Gastrocnemius medialis (tissue), 4 donors: ENCODE data around the gene BRAT1. TPM values are rescaled to one million over a fixed set of nuclear protein-coding genes. Genes with fewer than 3 reads are reported as not detected.

Experiments used
- ATAC-seq, 2 donors: fragments of 150-250 bp; one replicate each; pipeline ENCODE4 v1.9.1; 2016
- DNase-seq, 2 donors: peaks; one replicate each; pipeline ENCODE4 v3.0.0-alpha.2; 2019
- H3K27ac ChIP-seq, 4 donors: fragments of 200-600 bp; sonication (generic); 1 replicate in 1 of 4; 2 replicates in 3 of 4; pipeline ENCODE4 v1.5.1; 2016 to 2018; ENCODE audit warnings: mild to moderate bottlenecking in 2 of 4, moderate library complexity in 1 of 4
- H3K27me3 ChIP-seq, 3 donors: fragments of 200-600 bp; sonication (generic) in 2 of 3; 1 replicate in 1 of 3; 2 replicates in 2 of 3; pipeline versions ENCODE4 v1.5.1 to v1.6.0; 2016 to 2019; ENCODE audit warnings: mild to moderate bottlenecking in 1 of 3, moderate library complexity in 1 of 3
- H3K36me3 ChIP-seq, 2 donors: fragments of 200-600 bp; sonication (generic) in 1 of 2; one replicate each; pipeline ENCODE4 v1.5.1; 2017 to 2018
- H3K4me1 ChIP-seq, 2 donors: fragments of 200-600 bp; sonication (generic) in 1 of 2; one replicate each; pipeline ENCODE4 v1.5.1; 2016 to 2017; ENCODE audit warnings: mild to moderate bottlenecking in 2 of 2
- H3K4me3 ChIP-seq, 4 donors: fragments of 200-600 bp; sonication (generic) in 3 of 4; 1 replicate in 1 of 4; 2 replicates in 3 of 4; pipeline ENCODE4 v1.5.1; 2016 to 2019; ENCODE audit warnings: mild to moderate bottlenecking in 2 of 4
- H3K9me3 ChIP-seq, 3 donors: fragments of 200-600 bp; sonication (generic) in 2 of 3; 1 replicate in 1 of 3; 2 replicates in 2 of 3; pipeline ENCODE4 v1.5.1; 2016 to 2019
- CTCF ChIP-seq, 5 experiments: fragments of 450-650 bp in 3 of 5; fragments of 200-600 bp in 2 of 5; sonication (generic) in 2 of 5; IDR thresholded peaks in 4 of 5; conservative IDR thresholded peaks in 1 of 5; 1 replicate in 4 of 5; 2 replicates in 1 of 5; pipeline ENCODE4 v1.5.1; 2016 to 2019; ENCODE audit warnings: antibody characterized with exemption in 5 of 5, mild to moderate bottlenecking in 3 of 5, moderate library complexity in 3 of 5
- POLR2A ChIP-seq, 2 donors: fragments of 450-650 bp; IDR thresholded peaks; one replicate each; pipeline ENCODE4 v1.6.1; 2017; ENCODE audit warnings: antibody characterized with exemption in 2 of 2, mild to moderate bottlenecking in 2 of 2, moderate library complexity in 2 of 2
- in situ Hi-C, 4 donors: fragments of 200-750 bp; cut with MboI; loops; one replicate each; pipeline versions ENCODE4 v1.15.0 to v1.8.0; 2017; ENCODE audit warnings: low sequenced_read_pairs in 4 of 4
- intact Hi-C: fragments of 100-400 bp; cut with DNase I; formaldehyde crosslinking; loops from one replicate; pipeline ENCODE4 v1.15.1; 2023; ENCODE audit warnings: low total_unique reads
- total RNA-seq, 4 donors: library from RNA; depleted of rRNA; stranded (reverse); fragments of >200 nt; gene quantifications; one replicate each; pipeline versions ENCODE4 v1.1.0 to v1.2.3, GENCODE V29; 2016

The BRAT1 gene
- total RNA-seq, 4 donors from 2014 or later: 15.3 to 36.4 (median 20.2) TPM

GRCh38 chr7:2596464-2597272 is 41.3 kb upstream of the BRAT1 start:
- TF ChIP-seq CTCF (IDR thresholded peaks at IDR 0.05 in 4 of 5, conservative IDR thresholded peaks at IDR 0.05 in 1 of 5): no peak
- no peak for TF ChIP-seq POLR2A (IDR thresholded peaks at IDR 0.05)
- no peaks in the 10 kb centered on the region for H3K9me3 ChIP-seq
- H3K27ac ChIP-seq: no peak overlapping the region
- no peak for DNase-seq
- H3K27me3 ChIP-seq: no peaks in the 10 kb centered on the region
- in situ Hi-C loops: no loop called here
- no peak overlapping the region for H3K4me3 ChIP-seq
- ATAC-seq: no peak
- no peaks in the 10 kb centered on the region for H3K4me1 ChIP-seq
- intact Hi-C loops: no loop called here
- peaks cover 0 to 34% of the 10 kb centered on the region in 2 donors for H3K36me3 ChIP-seq

- peaks cover 0 to 34% of the 10 kb centered on the region in 2 donors for H3K36me3 ChIP-seq
- no peak overlapping the region for H3K27ac ChIP-seq
- no peaks in the 10 kb centered on the region for H3K4me1 ChIP-seq
- no peak overlapping the region for H3K4me3 ChIP-seq
- in situ Hi-C loops: no loop called here
- no peak for ATAC-seq
- H3K9me3 ChIP-seq: no peaks in the 10 kb centered on the region
- H3K27me3 ChIP-seq: no peaks in the 10 kb centered on the region
- DNase-seq: no peak
- intact Hi-C loops: no loop called here
- TF ChIP-seq CTCF (IDR thresholded peaks at IDR 0.05 in 4 of 5, conservative IDR thresholded peaks at IDR 0.05 in 1 of 5) (no peak), POLR2A (IDR thresholded peaks at IDR 0.05) (no peak)
These were observed 40.0 kb upstream of the BRAT1 start for GRCh38 chr7:2595258-2595860.

- intact Hi-C loops: no loop called here
- Histone ChIP-seq H3K9me3 (no peaks in the 10 kb centered on the region), H3K36me3 (peaks cover 0 to 34% of the 10 kb centered on the region in 2 donors), H3K27ac (no peak overlapping the region), H3K27me3 (no peaks in the 10 kb centered on the region), H3K4me3 (no peak overlapping the region), H3K4me1 (no peaks in the 10 kb centered on the region)
- TF ChIP-seq CTCF (IDR thresholded peaks at IDR 0.05 in 4 of 5, conservative IDR thresholded peaks at IDR 0.05 in 1 of 5): no peak
- no peak for TF ChIP-seq POLR2A (IDR thresholded peaks at IDR 0.05)
- in situ Hi-C loops: no loop called here
- ATAC-seq: no peak
- DNase-seq: no peak
These were observed 39.3 kb upstream of the BRAT1 start for GRCh38 chr7:2594599-2594998.

- no peaks in the 10 kb centered on the region for H3K27me3 ChIP-seq
- no peak overlapping the region for H3K4me3 ChIP-seq
- H3K36me3 ChIP-seq: peaks cover 0 to 21% of the 10 kb centered on the region in 2 donors
- intact Hi-C loops (no loop called here), in situ Hi-C loops (no loop called here)
- DNase-seq (no peak), ATAC-seq (no peak)
- no peaks in the 10 kb centered on the region for H3K4me1 ChIP-seq
- TF ChIP-seq POLR2A (IDR thresholded peaks at IDR 0.05): no peak
- no peak for TF ChIP-seq CTCF (IDR thresholded peaks at IDR 0.05 in 4 of 5, conservative IDR thresholded peaks at IDR 0.05 in 1 of 5)
- no peak overlapping the region for H3K27ac ChIP-seq
- H3K9me3 ChIP-seq: no peaks in the 10 kb centered on the region
These were observed 37.9 kb upstream of the BRAT1 start for GRCh38 chr7:2593036-2593727.
